Gastrocnemius medialis (tissue), 4 donors: ENCODE measurements around the gene SHB.

Experiments used
- CTCF ChIP-seq, 5 experiments: fragments of 450-650 bp in 3 of 5; fragments of 200-600 bp in 2 of 5; sonication (generic) in 2 of 5; IDR thresholded peaks in 4 of 5; conservative IDR thresholded peaks in 1 of 5; 1 replicate in 4 of 5; 2 replicates in 1 of 5; pipeline ENCODE4 v1.5.1; 2016 to 2019; ENCODE audit warnings: antibody characterized with exemption in 5 of 5, mild to moderate bottlenecking in 3 of 5, moderate library complexity in 3 of 5
- POLR2A ChIP-seq, 2 donors: fragments of 450-650 bp; IDR thresholded peaks; one replicate each; pipeline ENCODE4 v1.6.1; 2017; ENCODE audit warnings: antibody characterized with exemption in 2 of 2, mild to moderate bottlenecking in 2 of 2, moderate library complexity in 2 of 2

GRCh38 chr9:38003230-38003629 is 65.8 kb downstream of the SHB start:
- no peak for TF ChIP-seq CTCF (IDR thresholded peaks at IDR 0.05 in 4 of 5, conservative IDR thresholded peaks at IDR 0.05 in 1 of 5)
- TF ChIP-seq POLR2A (IDR thresholded peaks at IDR 0.05) = no peak
